ENCODE results near the gene KCND2.

DNA sequence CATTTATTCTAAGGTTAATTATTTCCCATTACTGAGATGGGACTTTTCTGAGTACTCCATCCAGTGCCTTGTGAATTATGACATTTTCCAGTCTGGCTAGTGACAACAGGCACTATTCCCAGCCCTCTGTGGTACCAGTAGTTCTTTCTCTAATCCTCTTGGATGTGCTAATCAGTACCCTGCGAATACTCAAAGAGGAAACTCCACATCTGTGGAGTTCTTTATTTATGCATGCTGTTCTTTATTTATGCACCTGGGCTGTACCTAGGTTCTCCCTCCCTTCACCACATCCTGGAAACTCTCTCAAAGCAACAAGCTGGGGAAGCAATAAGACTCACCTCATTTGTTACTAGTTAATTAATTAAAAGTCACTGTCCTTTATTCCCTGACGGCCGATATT, 501.5 kb downstream of the KCND2 start:
- TF ChIP-seq, protein P1, sequence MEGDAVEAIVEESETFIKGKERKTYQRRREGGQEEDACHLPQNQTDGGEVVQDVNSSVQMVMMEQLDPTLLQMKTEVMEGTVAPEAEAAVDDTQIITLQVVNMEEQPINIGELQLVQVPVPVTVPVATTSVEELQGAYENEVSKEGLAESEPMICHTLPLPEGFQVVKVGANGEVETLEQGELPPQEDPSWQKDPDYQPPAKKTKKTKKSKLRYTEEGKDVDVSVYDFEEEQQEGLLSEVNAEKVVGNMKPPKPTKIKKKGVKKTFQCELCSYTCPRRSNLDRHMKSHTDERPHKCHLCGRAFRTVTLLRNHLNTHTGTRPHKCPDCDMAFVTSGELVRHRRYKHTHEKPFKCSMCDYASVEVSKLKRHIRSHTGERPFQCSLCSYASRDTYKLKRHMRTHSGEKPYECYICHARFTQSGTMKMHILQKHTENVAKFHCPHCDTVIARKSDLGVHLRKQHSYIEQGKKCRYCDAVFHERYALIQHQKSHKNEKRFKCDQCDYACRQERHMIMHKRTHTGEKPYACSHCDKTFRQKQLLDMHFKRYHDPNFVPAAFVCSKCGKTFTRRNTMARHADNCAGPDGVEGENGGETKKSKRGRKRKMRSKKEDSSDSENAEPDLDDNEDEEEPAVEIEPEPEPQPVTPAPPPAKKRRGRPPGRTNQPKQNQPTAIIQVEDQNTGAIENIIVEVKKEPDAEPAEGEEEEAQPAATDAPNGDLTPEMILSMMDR (IDR thresholded peaks at IDR 0.05), result no peak
- TF ChIP-seq POLR2A (IDR thresholded peaks at IDR 0.05), result no peak

Measured in testis (tissue), 2 donors.